Measurements from ENCODE around the gene NDST1. TPM values are rescaled to one million over a fixed set of nuclear protein-coding genes. Genes with fewer than 3 reads are reported as not detected.

Gene NDST1
- polyA plus RNA-seq, 1 donor = 45.4 TPM

DNA sequence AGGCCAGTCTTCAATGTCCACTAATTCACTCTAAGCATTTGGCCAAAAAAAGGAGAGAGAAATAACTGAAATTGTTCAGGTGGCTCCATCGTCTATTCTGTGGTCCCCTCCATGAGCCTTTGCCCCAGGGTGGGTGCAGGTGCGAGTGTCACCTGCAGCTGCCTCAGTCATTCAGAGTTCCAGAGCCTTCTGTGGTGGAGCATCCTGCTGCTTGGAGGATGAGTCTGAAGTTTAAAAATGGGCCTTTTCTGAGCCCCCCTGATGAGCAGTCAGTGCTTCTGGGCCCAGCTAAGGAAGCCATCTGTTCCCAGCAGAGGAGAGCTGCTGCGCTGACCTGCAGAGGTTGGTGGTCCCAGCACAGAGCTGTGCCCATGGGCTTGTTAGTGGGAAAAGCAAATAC lies 48.2 kb downstream of the NDST1 start:
- Histone ChIP-seq H3K9me3 (ENCODE audit: control insufficient read depth, low read depth, low read length) (no peaks in the 10 kb centered on the region), H3K27me3 (ENCODE audit: control insufficient read depth, insufficient read depth, low read length) (no peaks in the 10 kb centered on the region), H3K36me3 (ENCODE audit: control insufficient read depth, insufficient read depth, low read length) (peaks cover 57% of the 10 kb centered on the region), H3K4me3 (ENCODE audit: low read length) (no peak overlapping the region), H3K27ac (ENCODE audit: low read length) (no peak overlapping the region), H3K4me1 (ENCODE audit: control insufficient read depth, insufficient read depth, low read length) (peaks cover 4% of the 10 kb centered on the region)
- no CpG with 5 or more reads among the region's 3 CpGs for WGBS (ENCODE audit: insufficient coverage, low lambda C conversion rate)
- no peak for DNase-seq

DNA sequence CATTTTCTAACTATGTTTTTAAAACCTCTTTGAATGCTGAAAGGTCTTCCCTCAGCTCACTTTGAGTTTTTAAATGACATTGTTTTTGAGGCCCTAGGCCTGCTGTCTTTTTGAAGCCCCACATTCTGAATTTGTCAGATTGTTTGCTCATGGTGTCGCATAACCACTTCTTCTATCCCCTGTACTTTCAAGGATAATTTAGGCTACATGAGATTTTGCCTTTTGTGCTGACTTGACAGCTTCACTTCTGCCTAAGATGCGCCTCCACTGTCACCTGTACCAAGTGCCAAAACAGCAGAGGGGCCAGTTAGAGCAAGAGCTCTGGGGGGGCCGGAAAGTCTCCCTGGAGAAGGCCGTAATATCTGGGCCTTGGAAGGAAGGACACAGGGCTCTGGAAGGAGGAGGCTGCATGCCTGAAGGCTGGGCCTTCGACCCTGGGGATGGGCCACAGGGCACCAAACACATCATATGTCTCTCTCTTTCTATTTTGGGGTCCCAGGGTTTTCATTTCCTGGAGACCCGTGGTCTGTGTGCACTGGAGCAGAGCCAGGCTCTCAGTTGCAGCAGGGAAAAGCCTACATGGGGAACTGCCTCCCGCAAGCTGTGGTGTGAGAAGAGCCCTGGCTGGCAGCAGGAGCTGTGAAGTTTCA lies 49.1 kb downstream of the NDST1 start:
- no CpG with 5 or more reads among the region's 7 CpGs for WGBS (ENCODE audit: insufficient coverage, low lambda C conversion rate)
- no peaks in the 10 kb centered on the region for H3K9me3 ChIP-seq (ENCODE audit: control insufficient read depth, low read depth, low read length)
- no peak overlapping the region for H3K4me3 ChIP-seq (ENCODE audit: low read length)
- no peaks in the 10 kb centered on the region for H3K27me3 ChIP-seq (ENCODE audit: control insufficient read depth, insufficient read depth, low read length)
- H3K36me3 ChIP-seq (ENCODE audit: control insufficient read depth, insufficient read depth, low read length) = peaks cover 48% of the 10 kb centered on the region
- no peak overlapping the region for H3K27ac ChIP-seq (ENCODE audit: low read length)
- H3K4me1 ChIP-seq (ENCODE audit: control insufficient read depth, insufficient read depth, low read length) = peaks cover 6% of the 10 kb centered on the region
- DNase-seq = no peak

DNA sequence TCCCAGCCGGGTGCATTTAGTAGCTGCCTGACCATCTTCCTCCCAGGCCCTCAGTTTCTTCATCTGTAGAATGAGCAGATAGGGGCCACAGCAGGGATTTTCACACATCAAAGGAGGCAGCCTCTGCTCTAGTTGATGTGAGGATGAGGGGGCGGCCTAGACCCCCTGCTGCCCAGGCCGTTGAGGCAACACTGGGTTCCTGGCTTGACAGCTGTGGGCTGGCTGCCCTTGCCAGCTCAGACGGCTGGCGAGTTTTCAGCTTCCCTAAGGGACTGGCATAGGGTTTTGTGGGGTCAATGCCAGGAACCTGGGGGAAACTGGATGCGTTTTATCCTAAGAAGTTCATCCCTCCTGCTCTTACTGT lies 49.6 kb downstream of the NDST1 start:
- Histone ChIP-seq H3K27ac (ENCODE audit: low read length) (no peak overlapping the region), H3K27me3 (ENCODE audit: control insufficient read depth, insufficient read depth, low read length) (no peaks in the 10 kb centered on the region), H3K4me3 (ENCODE audit: low read length) (no peak overlapping the region), H3K9me3 (ENCODE audit: control insufficient read depth, low read depth, low read length) (peaks cover 1% of the 10 kb centered on the region), H3K36me3 (ENCODE audit: control insufficient read depth, insufficient read depth, low read length) (peaks cover 43% of the 10 kb centered on the region), H3K4me1 (ENCODE audit: control insufficient read depth, insufficient read depth, low read length) (peaks cover 9% of the 10 kb centered on the region)
- DNase-seq = no peak
- no CpG with 5 or more reads among the region's 6 CpGs for WGBS (ENCODE audit: insufficient coverage, low lambda C conversion rate)

DNA sequence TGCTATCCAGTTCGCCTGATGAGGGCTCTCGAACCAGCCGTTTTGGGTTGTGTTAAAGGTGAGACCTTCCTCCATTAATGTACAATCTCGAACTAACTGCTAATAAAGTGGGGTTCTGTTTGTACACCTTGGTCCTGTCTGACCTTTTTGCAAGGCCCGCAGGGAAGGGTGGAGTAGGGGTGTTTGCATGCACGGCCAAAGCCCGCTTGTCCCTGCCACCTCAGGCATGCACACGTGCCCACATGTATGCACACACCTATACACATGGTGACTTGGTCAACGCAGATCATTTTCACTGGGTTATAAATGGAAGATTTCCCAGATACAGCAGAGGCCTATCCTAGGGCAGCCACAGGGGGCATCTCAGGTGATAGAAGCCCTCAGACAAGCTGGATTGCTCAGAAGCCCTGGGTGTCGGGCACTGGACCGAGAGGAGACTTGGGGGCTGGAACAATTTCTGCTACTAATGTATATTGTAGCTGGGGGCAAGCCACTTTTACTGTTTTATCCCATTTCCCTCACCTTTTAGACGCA lies 50.2 kb downstream of the NDST1 start:
- Histone ChIP-seq H3K27me3 (ENCODE audit: control insufficient read depth, insufficient read depth, low read length) (no peaks in the 10 kb centered on the region), H3K27ac (ENCODE audit: low read length) (no peak overlapping the region), H3K36me3 (ENCODE audit: control insufficient read depth, insufficient read depth, low read length) (peaks cover 36% of the 10 kb centered on the region), H3K4me1 (ENCODE audit: control insufficient read depth, insufficient read depth, low read length) (peaks cover 9% of the 10 kb centered on the region), H3K9me3 (ENCODE audit: control insufficient read depth, low read depth, low read length) (peaks cover 8% of the 10 kb centered on the region), H3K4me3 (ENCODE audit: low read length) (no peak overlapping the region)
- WGBS (ENCODE audit: insufficient coverage, low lambda C conversion rate) = no CpG with 5 or more reads among the region's 12 CpGs
- DNase-seq = no peak

DNA sequence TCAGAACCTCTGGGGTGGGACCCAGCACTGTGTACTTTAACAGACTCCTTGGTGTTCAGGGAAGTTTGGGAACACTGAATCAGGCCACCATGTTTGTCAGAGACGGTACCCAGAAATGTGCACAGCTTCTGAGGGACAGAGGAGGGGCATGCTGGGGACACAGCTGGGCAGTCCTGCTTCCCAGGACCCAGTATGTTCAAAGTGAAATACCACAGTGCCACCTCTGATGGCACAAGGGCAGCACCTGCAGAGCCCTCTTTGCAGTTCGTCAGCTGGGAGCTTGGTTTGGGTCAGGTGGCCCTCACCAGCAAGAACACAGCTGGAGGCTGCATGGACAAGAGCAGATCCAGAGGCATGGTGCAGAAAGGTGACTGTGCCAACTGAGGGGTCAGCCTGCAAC lies 51.2 kb downstream of the NDST1 start:
- Histone ChIP-seq H3K4me1 (ENCODE audit: control insufficient read depth, insufficient read depth, low read length) (peaks cover 9% of the 10 kb centered on the region), H3K27ac (ENCODE audit: low read length) (no peak overlapping the region), H3K4me3 (ENCODE audit: low read length) (no peak overlapping the region), H3K9me3 (ENCODE audit: control insufficient read depth, low read depth, low read length) (peaks cover 10% of the 10 kb centered on the region), H3K36me3 (ENCODE audit: control insufficient read depth, insufficient read depth, low read length) (peaks cover 27% of the 10 kb centered on the region), H3K27me3 (ENCODE audit: control insufficient read depth, insufficient read depth, low read length) (no peaks in the 10 kb centered on the region)
- no peak for DNase-seq
- no CpG with 5 or more reads among the region's 2 CpGs for WGBS (ENCODE audit: insufficient coverage, low lambda C conversion rate)

DNA sequence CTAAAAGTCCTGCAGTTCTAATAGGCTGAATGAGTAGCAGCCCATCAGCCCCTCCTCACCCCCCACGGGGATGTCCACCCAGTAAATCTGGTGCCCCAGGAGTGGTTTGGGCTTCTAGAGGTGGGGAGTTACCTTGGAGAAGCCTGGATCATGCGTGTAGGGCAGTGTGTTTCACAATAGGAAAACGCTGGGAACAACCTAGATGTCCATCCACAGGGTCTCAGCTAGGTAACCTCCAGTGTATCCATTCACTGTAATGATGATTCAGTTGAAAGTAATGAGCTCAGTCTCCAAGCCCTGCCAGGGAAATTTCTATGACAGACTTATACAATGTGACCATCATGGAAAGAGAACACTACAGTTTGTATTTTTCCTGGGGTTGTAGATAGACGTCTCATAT lies 51.8 kb downstream of the NDST1 start:
- peaks cover 9% of the 10 kb centered on the region for H3K4me1 ChIP-seq (ENCODE audit: control insufficient read depth, insufficient read depth, low read length)
- peaks cover 10% of the 10 kb centered on the region for H3K9me3 ChIP-seq (ENCODE audit: control insufficient read depth, low read depth, low read length)
- no peak overlapping the region for H3K4me3 ChIP-seq (ENCODE audit: low read length)
- H3K36me3 ChIP-seq (ENCODE audit: control insufficient read depth, insufficient read depth, low read length) = peaks cover 22% of the 10 kb centered on the region
- DNase-seq = no peak
- no peaks in the 10 kb centered on the region for H3K27me3 ChIP-seq (ENCODE audit: control insufficient read depth, insufficient read depth, low read length)
- no CpG with 5 or more reads among the region's 4 CpGs for WGBS (ENCODE audit: insufficient coverage, low lambda C conversion rate)
- no peak overlapping the region for H3K27ac ChIP-seq (ENCODE audit: low read length)

DNA sequence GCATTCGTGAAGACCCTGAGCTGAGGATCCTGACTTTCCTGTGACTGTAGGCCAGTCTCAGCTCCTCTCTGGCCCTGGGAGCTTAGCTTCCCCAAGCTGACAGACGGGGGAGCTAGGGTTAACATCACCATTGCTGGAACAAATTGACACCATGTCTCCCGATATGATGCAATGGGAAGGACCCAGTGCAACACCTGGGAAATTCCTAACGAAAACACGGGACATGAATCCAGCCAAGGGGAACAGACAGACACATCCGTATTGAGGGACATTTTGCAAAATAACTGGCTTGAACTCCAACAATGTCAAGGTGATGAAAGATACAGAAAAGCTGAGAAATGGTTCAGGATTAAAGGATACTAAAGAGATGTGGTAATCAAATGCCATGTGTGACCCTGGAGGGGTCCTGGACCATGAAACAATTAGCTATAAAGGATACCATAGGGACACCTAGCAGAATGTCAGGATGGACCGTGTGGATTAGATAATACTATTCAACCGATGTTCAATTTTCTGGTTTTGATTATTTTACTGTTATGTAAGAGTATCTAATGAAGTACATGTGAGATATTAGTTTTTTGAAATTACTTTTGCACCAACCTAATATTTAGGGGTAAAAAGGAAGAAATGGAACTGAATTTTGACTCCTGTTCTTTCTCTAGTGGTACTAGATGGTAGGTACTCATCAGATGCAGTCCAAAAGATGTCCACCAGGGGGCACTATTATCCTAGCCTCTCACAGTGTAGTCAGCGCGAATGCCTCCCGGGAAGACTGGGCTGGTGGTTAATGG lies 52.7 kb downstream of the NDST1 start:
- H3K9me3 ChIP-seq (ENCODE audit: control insufficient read depth, low read depth, low read length) = peaks cover 10% of the 10 kb centered on the region
- H3K36me3 ChIP-seq (ENCODE audit: control insufficient read depth, insufficient read depth, low read length) = peaks cover 13% of the 10 kb centered on the region
- no peaks in the 10 kb centered on the region for H3K27me3 ChIP-seq (ENCODE audit: control insufficient read depth, insufficient read depth, low read length)
- no peak overlapping the region for H3K27ac ChIP-seq (ENCODE audit: low read length)
- H3K4me1 ChIP-seq (ENCODE audit: control insufficient read depth, insufficient read depth, low read length) = peaks cover 9% of the 10 kb centered on the region
- H3K4me3 ChIP-seq (ENCODE audit: low read length) = no peak overlapping the region
- DNase-seq = peak; percentile 72 to 77
- 100% methylated on average over 1 of the region's 11 CpGs for WGBS (ENCODE audit: insufficient coverage, low lambda C conversion rate)

DNA sequence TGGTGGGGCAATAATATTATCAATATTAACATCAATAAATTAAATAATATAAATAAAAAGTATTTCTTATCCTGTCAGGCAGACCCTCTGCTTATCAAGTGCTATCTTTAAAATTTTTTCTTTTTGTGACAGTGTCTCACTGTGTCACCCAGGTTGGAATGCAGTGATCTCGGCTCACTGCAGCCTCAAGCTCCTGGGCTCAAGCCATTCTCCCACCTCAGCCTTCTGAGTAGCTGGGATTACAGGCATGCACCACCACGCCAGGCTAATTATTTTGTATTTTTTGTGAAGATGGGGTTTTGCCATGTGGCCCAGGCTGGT lies 53.2 kb downstream of the NDST1 start:
- no peak overlapping the region for H3K27ac ChIP-seq (ENCODE audit: low read length)
- no peak overlapping the region for H3K4me3 ChIP-seq (ENCODE audit: low read length)
- H3K4me1 ChIP-seq (ENCODE audit: control insufficient read depth, insufficient read depth, low read length) = peaks cover 9% of the 10 kb centered on the region
- H3K27me3 ChIP-seq (ENCODE audit: control insufficient read depth, insufficient read depth, low read length) = no peaks in the 10 kb centered on the region
- peaks cover 8% of the 10 kb centered on the region for H3K36me3 ChIP-seq (ENCODE audit: control insufficient read depth, insufficient read depth, low read length)
- DNase-seq = no peak
- H3K9me3 ChIP-seq (ENCODE audit: control insufficient read depth, low read depth, low read length) = peaks cover 10% of the 10 kb centered on the region
- no CpG with 5 or more reads among the region's 2 CpGs for WGBS (ENCODE audit: insufficient coverage, low lambda C conversion rate)

DNA sequence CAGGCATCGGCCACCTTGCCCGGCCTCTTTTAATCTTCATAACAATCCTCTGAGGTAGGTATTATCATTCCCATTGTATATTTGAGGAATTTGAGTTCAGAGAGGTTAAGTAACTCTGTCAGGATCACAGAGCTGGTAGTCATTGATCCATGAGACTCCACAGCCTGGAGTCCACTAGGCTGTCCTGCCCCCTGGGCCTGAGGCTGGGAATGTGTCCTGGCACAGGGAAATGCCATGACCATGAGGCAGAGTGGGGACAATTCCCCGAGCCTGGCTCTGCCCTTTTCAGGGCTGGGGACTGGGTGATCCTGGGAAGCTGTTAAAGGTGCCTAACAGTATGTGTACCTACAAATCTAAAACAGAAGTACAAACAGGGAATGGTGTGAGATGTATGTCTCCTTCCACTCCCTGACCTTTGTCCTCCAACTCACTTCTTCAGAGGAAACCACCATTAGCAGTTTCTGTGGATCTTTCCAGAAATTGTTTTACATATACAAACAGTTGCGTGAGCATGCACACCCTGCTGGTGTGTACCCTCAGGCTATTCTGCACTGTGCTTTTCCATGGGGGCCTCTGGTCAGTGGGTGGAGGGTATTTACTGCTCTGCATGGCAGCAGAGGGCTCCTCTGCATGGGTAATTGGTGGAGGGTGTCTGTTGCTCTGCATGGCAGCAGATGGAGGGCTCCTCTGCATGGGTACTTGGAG lies 53.8 kb downstream of the NDST1 start:
- peaks cover 10% of the 10 kb centered on the region for H3K9me3 ChIP-seq (ENCODE audit: control insufficient read depth, low read depth, low read length)
- peaks cover 10% of the 10 kb centered on the region for H3K4me1 ChIP-seq (ENCODE audit: control insufficient read depth, insufficient read depth, low read length)
- H3K27ac ChIP-seq (ENCODE audit: low read length) = no peak overlapping the region
- H3K36me3 ChIP-seq (ENCODE audit: control insufficient read depth, insufficient read depth, low read length) = peaks cover 5% of the 10 kb centered on the region
- no peak overlapping the region for H3K4me3 ChIP-seq (ENCODE audit: low read length)
- no CpG with 5 or more reads among the region's 4 CpGs for WGBS (ENCODE audit: insufficient coverage, low lambda C conversion rate)
- DNase-seq = peak in 1 of 2 donors; percentile 53
- no peaks in the 10 kb centered on the region for H3K27me3 ChIP-seq (ENCODE audit: control insufficient read depth, insufficient read depth, low read length)

DNA sequence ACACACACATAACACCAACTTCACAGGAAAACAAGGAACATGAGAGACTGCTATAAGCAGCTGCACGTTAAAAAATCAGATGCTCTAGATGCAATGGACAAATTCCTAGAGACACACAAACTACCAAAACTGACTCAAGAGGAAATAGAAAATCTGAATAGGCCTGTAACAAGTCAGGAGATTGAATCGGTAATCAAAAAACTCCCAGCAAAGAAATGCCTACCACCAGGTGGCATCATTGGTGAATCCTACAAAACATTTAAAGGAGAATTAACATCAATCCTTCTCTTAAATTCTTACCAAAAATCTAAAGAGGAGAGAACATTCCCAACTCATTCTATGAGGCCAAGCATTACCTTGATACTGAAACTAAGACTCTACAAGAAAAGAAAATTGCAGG lies 54.9 kb downstream of the NDST1 start:
- Histone ChIP-seq H3K36me3 (ENCODE audit: control insufficient read depth, insufficient read depth, low read length) (no peaks in the 10 kb centered on the region), H3K9me3 (ENCODE audit: control insufficient read depth, low read depth, low read length) (peaks cover 10% of the 10 kb centered on the region)
- no CpG with 5 or more reads among the region's 2 CpGs for WGBS (ENCODE audit: insufficient coverage, low lambda C conversion rate)

More for the DNA sequence above, 54.9 kb downstream of the NDST1 start:
- Histone ChIP-seq H3K4me1 (ENCODE audit: control insufficient read depth, insufficient read depth, low read length) (peaks cover 13% of the 10 kb centered on the region), H3K27me3 (ENCODE audit: control insufficient read depth, insufficient read depth, low read length) (no peaks in the 10 kb centered on the region), H3K27ac (ENCODE audit: low read length) (no peak overlapping the region), H3K4me3 (ENCODE audit: low read length) (no peak overlapping the region)
- DNase-seq = peak in 1 of 2 donors; percentile 38

Measured in large intestine (tissue), 3 donors.